ENCODE results near the gene BDKRB2.
"Not testable (repeated sequence)": the region's sequence is repeated elsewhere in the genome, so short reads cannot be mapped to it uniquely, and the experiment has no call there.

Gene BDKRB2

DNA sequence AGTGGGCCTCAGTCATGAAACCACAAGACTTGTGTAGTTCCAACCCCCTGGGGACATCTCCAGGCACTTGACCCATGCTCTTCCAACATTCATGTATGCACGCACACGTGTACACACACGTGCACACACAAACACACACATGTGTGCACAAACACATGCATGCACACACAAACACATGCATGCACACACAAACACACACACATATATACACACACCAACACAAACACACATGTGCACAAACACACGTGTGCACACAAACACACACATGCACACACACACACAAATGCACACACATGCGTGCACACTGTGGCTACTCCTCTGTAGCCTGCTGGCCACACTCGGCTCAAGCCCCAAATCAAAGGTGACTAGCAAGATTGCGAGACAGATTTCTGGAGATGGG, 22.8 kb downstream of the BDKRB2 start:
- Histone ChIP-seq H3K36me3 (ENCODE audit: insufficient read depth, low read length) (no peaks in the 10 kb centered on the region), H2AFZ (ENCODE audit: low read depth, low read length) (no peak overlapping the region), H3K4me3 (ENCODE audit: low read length) (no peak overlapping the region), H3K27me3 (ENCODE audit: insufficient read depth, low read length) (peaks cover 5% of the 10 kb centered on the region), H3K9me3 (ENCODE audit: low read length) (peaks cover 3% of the 10 kb centered on the region), H3K4me1 (ENCODE audit: insufficient read depth, low read length) (no peaks in the 10 kb centered on the region)

DNA sequence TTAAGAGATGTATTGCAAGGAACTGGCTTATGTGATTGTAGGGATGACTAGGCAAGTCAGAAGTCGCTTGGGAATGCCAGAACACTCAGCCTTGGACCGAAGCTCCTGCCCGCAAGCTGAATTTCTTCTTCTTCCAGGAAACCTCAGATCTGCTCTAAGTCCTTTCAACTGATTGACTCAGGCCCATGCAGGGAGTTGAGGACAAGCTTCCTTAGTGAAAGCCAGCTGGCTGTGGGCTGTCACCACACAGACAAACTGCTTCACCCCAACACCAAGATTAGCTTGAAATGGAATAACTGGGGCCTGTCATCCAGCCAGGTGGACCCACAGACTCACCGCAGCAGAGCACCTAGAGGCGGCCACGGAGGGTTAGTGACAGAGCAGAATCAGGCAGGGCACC, 24.7 kb downstream of the BDKRB2 start:
- no peaks in the 10 kb centered on the region for H3K4me1 ChIP-seq (ENCODE audit: insufficient read depth, low read length)
- H3K36me3 ChIP-seq (ENCODE audit: insufficient read depth, low read length) = no peaks in the 10 kb centered on the region
- H3K4me3 ChIP-seq (ENCODE audit: low read length) = no peak overlapping the region
- peaks cover 5% of the 10 kb centered on the region for H3K27me3 ChIP-seq (ENCODE audit: insufficient read depth, low read length)
- H3K9me3 ChIP-seq (ENCODE audit: low read length) = peaks cover 3% of the 10 kb centered on the region
- H2AFZ ChIP-seq (ENCODE audit: low read depth, low read length) = no peak overlapping the region

DNA sequence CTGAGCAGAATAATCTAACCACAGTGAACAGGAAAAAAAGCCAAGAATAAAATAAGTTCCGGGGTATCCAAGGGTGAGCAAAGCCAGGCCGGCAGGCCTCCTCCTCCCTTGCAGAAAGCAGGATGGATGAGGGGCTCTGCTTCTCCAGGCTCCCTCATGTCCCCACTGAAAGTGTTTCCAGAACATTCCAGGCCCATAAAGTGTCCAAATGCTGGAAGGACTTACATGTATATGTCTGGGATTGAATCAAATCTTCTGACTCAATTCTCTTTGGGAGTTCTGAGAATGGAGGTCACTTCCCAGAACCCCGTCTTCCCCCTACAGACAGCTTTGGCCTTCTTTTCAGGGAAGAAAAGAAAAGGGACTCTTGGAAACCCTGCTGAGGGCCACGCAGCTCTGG, 26.4 kb downstream of the BDKRB2 start:
- Histone ChIP-seq H2AFZ (ENCODE audit: low read depth, low read length) (no peak overlapping the region), H3K27me3 (ENCODE audit: insufficient read depth, low read length) (peaks cover 5% of the 10 kb centered on the region), H3K36me3 (ENCODE audit: insufficient read depth, low read length) (no peaks in the 10 kb centered on the region), H3K9me3 (ENCODE audit: low read length) (peaks cover 3% of the 10 kb centered on the region), H3K4me1 (ENCODE audit: insufficient read depth, low read length) (no peaks in the 10 kb centered on the region), H3K4me3 (ENCODE audit: low read length) (no peak overlapping the region)

DNA sequence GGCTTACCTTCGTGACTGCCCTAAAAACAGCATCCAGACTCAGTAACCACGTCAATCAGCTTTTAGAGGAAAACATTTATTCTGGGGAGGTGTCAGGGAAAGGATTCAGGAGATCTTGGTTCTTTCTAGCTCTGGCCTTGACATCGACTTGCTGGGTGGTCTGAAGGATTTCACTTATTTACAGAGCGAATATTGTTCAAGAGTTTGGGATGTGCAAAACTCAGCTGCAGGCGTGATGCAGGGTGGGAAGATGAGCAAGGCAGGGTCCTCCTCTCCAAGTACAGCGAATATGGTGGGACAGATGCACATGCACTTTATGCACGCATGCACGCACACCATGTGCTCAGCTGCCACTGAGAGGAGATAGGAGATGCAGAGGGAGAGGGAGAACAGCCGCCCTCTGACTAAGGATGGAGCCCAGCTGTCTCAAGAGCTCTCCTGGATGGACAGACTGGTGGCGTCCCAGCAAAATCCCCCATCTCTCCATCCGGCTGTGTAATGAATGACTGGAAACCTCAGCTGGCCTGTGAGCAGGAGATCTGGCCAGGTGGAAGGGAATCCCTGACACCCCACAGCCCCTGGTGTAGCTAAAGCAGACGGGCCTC, 27.0 kb downstream of the BDKRB2 start:
- H3K27me3 ChIP-seq (ENCODE audit: insufficient read depth, low read length) = peaks cover 8% of the 10 kb centered on the region
- no peaks in the 10 kb centered on the region for H3K36me3 ChIP-seq (ENCODE audit: insufficient read depth, low read length)
- no peak overlapping the region for H3K4me3 ChIP-seq (ENCODE audit: low read length)
- H3K4me1 ChIP-seq (ENCODE audit: insufficient read depth, low read length) = no peaks in the 10 kb centered on the region
- H3K9me3 ChIP-seq (ENCODE audit: low read length) = peaks cover 3% of the 10 kb centered on the region
- no peak overlapping the region for H2AFZ ChIP-seq (ENCODE audit: low read depth, low read length)

DNA sequence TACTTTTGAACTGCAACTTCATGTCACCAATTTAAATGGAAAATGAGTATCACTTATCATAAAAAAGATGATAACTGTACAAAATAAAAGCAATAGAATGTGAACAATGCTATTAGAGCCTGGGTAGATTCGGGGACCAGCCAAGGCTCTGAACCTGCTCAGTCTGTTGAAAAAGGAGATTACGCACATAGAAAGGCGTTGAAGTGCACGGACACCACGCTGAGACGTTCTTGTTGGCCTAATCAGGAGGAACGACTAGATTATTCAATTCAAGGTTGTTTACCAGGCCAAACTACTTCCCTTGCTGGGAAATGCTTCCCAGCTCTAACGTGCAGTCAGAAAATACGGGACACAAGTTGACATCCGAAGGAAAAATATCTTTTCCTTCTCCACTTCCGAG, 27.9 kb downstream of the BDKRB2 start:
- Histone ChIP-seq H3K9me3 (ENCODE audit: low read length) (peaks cover 3% of the 10 kb centered on the region), H3K36me3 (ENCODE audit: insufficient read depth, low read length) (no peaks in the 10 kb centered on the region), H3K4me1 (ENCODE audit: insufficient read depth, low read length) (no peaks in the 10 kb centered on the region), H3K4me3 (ENCODE audit: low read length) (no peak overlapping the region), H2AFZ (ENCODE audit: low read depth, low read length) (no peak overlapping the region), H3K27me3 (ENCODE audit: insufficient read depth, low read length) (peaks cover 8% of the 10 kb centered on the region)

DNA sequence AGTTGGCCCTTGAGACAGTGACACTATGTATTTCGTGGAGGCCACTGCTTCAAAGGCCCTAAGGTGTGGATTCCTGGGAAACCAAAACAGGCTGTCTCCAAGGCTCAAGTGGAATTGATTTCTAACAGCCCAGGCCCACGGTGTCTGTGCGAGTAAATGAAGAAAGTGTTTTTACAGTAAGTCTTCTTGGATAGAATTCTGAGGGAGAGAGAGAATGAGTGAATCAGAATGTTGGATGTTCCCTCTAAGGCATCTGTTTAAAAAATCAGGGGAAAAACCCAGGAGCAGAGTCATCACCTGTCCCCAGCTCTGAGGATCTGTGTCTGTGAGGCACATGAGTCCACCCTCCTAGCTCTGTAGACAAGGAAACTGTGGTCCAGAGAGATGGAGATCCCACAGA, 29.0 kb downstream of the BDKRB2 start:
- no peak overlapping the region for H3K4me3 ChIP-seq (ENCODE audit: low read length)
- no peaks in the 10 kb centered on the region for H3K9me3 ChIP-seq (ENCODE audit: low read length)
- H2AFZ ChIP-seq (ENCODE audit: low read depth, low read length) = no peak overlapping the region
- H3K27me3 ChIP-seq (ENCODE audit: insufficient read depth, low read length) = peaks cover 8% of the 10 kb centered on the region
- no peaks in the 10 kb centered on the region for H3K4me1 ChIP-seq (ENCODE audit: insufficient read depth, low read length)
- no peaks in the 10 kb centered on the region for H3K36me3 ChIP-seq (ENCODE audit: insufficient read depth, low read length)

DNA sequence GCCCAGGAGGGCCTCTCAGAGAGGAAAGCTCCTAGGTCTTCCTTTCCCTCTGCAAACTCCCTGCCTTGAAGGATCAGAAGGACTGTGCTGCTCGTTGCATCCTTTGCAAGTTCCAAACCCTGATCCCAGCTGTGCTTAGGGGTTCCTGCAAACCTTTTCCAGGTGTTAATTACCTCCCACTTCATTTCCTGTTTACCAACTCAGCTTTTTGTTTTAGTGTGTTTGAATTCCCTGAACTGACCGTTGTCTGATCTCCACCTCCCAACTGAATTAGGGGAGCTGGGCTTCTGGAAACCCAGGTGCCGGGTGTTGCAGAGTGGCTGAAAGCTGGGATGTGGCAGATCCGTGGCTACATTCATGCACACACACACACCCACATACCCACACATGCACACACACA, 30.8 kb downstream of the BDKRB2 start:
- Histone ChIP-seq H3K9me3 (ENCODE audit: low read length) (no peaks in the 10 kb centered on the region), H3K36me3 (ENCODE audit: insufficient read depth, low read length) (no peaks in the 10 kb centered on the region), H3K27me3 (ENCODE audit: insufficient read depth, low read length) (peaks cover 8% of the 10 kb centered on the region), H2AFZ (ENCODE audit: low read depth, low read length) (no peak overlapping the region), H3K4me3 (ENCODE audit: low read length) (no peak overlapping the region), H3K4me1 (ENCODE audit: insufficient read depth, low read length) (no peaks in the 10 kb centered on the region)

DNA sequence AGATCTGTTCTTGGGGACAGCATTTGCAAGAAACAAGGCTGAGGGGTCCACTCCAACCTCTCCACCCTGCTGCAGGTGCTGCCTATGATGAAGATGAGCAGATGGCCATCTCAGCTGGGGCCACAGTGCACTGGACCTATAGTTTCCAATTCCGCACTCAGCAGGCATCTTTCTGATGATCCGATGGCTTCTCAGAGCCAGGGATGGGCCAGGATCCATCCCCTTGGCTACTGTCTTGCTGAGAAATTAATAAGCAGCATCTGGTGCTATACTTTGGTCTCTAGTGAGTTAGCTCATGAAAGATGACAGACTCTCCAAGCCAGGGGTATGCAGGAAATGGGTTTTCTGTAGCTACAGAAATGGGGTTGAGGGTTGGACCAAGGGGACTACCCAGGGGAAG, 33.0 kb downstream of the BDKRB2 start:
- Histone ChIP-seq H3K27me3 (ENCODE audit: insufficient read depth, low read length) (peaks cover 3% of the 10 kb centered on the region), H3K4me3 (ENCODE audit: low read length) (no peak overlapping the region), H3K36me3 (ENCODE audit: insufficient read depth, low read length) (no peaks in the 10 kb centered on the region), H3K4me1 (ENCODE audit: insufficient read depth, low read length) (no peaks in the 10 kb centered on the region), H2AFZ (ENCODE audit: low read depth, low read length) (no peak overlapping the region), H3K9me3 (ENCODE audit: low read length) (no peaks in the 10 kb centered on the region)

DNA sequence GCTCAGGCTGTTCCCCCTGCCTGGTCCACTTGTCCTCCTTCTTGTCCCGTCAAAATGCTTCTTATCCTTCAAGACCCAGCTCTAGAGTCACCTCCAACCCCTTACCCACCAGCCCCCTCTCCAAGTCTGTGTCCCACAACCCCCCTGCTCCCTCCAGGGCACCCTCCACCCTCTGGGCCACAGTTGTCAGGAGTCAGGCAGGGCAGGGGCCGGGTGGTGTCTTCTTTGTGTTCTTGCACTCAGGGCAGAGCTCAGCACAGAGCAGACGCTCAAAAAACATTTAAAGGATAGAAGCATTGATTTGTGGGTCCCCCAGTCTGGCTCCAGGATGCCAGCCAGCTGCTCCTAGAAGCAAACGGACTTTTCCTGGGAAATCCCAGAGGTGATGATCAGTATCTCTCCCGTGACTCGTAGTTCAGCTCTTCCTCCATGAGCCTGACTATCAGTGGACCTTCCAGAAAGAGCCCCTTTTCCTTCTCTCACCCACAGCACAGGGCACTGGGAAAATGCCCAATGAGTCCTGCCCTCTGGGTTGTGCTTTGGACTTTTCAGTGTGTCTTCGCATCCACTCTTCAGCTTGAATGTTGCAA, 34.1 kb downstream of the BDKRB2 start:
- no peak overlapping the region for H2AFZ ChIP-seq (ENCODE audit: low read depth, low read length)
- H3K36me3 ChIP-seq (ENCODE audit: insufficient read depth, low read length) = no peaks in the 10 kb centered on the region

DNA sequence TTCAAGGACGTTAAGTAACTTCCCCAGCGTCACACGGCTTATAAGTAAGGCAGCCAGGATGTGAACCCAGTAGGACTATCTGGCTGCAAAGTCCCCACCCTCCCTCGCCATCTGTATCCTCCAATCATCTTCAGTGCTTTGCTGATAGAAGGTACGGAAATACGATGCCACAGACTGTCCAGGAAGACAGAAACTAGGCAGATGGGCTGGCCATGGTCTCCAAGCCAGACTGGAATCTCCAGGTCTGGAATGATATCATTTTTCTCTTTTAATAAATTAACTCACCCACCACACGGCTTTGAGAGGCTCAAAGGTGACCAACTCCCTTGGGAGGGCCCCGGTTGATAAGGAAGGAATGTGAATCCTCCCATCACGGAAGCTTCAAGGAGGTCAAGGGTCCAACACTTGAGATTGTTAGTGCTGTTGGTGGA, 35.1 kb downstream of the BDKRB2 start:
- no peak overlapping the region for H2AFZ ChIP-seq (ENCODE audit: low read depth, low read length)
- no peaks in the 10 kb centered on the region for H3K4me1 ChIP-seq (ENCODE audit: insufficient read depth, low read length)
- no peaks in the 10 kb centered on the region for H3K9me3 ChIP-seq (ENCODE audit: low read length)
- peaks cover 3% of the 10 kb centered on the region for H3K27me3 ChIP-seq (ENCODE audit: insufficient read depth, low read length)
- H3K36me3 ChIP-seq (ENCODE audit: insufficient read depth, low read length) = no peaks in the 10 kb centered on the region
- H3K4me3 ChIP-seq (ENCODE audit: low read length) = no peak overlapping the region

More for the DNA sequence above, 34.1 kb downstream of the BDKRB2 start:
- H3K9me3 ChIP-seq (ENCODE audit: low read length) = no peaks in the 10 kb centered on the region
- no peak overlapping the region for H3K4me3 ChIP-seq (ENCODE audit: low read length)
- peaks cover 3% of the 10 kb centered on the region for H3K27me3 ChIP-seq (ENCODE audit: insufficient read depth, low read length)
- H3K4me1 ChIP-seq (ENCODE audit: insufficient read depth, low read length) = no peaks in the 10 kb centered on the region

DNA sequence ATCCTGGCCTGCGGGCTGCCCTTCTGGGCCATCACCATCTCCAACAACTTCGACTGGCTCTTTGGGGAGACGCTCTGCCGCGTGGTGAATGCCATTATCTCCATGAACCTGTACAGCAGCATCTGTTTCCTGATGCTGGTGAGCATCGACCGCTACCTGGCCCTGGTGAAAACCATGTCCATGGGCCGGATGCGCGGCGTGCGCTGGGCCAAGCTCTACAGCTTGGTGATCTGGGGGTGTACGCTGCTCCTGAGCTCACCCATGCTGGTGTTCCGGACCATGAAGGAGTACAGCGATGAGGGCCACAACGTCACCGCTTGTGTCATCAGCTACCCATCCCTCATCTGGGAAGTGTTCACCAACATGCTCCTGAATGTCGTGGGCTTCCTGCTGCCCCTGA, 36.0 kb downstream of the BDKRB2 start:
- Histone ChIP-seq H3K9me3 (ENCODE audit: low read length) (no peaks in the 10 kb centered on the region), H3K4me1 (ENCODE audit: insufficient read depth, low read length) (no peaks in the 10 kb centered on the region), H2AFZ (ENCODE audit: low read depth, low read length) (no peak overlapping the region), H3K4me3 (ENCODE audit: low read length) (no peak overlapping the region), H3K36me3 (ENCODE audit: insufficient read depth, low read length) (no peaks in the 10 kb centered on the region), H3K27me3 (ENCODE audit: insufficient read depth, low read length) (peaks cover 3% of the 10 kb centered on the region)

DNA sequence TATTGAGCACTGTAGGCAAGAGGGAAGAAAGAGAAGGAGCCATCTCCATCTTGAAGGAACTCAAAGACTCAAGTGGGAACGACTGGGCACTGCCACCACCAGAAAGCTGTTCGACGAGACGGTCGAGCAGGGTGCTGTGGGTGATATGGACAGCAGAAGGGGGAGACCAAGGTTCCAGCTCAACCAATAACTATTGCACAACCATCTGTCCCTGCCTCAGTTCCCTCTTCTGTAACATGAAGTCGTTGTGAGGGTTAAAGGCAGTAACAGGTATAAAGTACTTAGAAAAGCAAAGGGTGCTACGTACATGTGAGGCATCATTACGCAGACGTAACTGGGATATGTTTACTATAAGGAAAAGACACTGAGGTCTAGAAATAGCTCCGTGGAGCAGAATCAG, 37.5 kb downstream of the BDKRB2 start:
- H3K4me1 ChIP-seq (ENCODE audit: insufficient read depth, low read length) = no peaks in the 10 kb centered on the region
- no peaks in the 10 kb centered on the region for H3K9me3 ChIP-seq (ENCODE audit: low read length)
- H3K4me3 ChIP-seq (ENCODE audit: low read length) = no peak overlapping the region
- no peaks in the 10 kb centered on the region for H3K36me3 ChIP-seq (ENCODE audit: insufficient read depth, low read length)
- H3K27me3 ChIP-seq (ENCODE audit: insufficient read depth, low read length) = no peaks in the 10 kb centered on the region
- H2AFZ ChIP-seq (ENCODE audit: low read depth, low read length) = no peak overlapping the region

DNA sequence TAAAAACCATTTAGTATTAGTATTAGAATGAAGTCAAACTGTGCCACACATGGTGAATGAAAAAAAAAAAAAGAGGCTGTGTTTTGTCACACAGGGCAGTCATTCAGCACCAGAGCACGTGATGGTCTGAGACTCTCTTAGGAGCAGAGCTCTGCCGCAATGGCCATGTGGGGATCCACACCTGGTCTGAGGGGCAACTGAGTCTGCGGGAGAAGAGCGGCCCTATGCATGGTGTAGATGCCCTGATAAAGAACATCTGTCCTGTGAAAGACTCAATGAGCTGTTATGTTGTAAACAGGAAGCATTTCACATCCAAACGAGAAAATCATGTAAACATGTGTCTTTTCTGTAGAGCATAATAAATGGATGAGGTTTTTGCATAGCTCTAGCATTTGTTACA, 39.1 kb downstream of the BDKRB2 start:
- Histone ChIP-seq H3K4me3 (ENCODE audit: low read length) (no peak overlapping the region), H3K27me3 (ENCODE audit: insufficient read depth, low read length) (no peaks in the 10 kb centered on the region), H2AFZ (ENCODE audit: low read depth, low read length) (no peak overlapping the region), H3K9me3 (ENCODE audit: low read length) (no peaks in the 10 kb centered on the region), H3K36me3 (ENCODE audit: insufficient read depth, low read length) (no peaks in the 10 kb centered on the region), H3K4me1 (ENCODE audit: insufficient read depth, low read length) (no peaks in the 10 kb centered on the region)

DNA sequence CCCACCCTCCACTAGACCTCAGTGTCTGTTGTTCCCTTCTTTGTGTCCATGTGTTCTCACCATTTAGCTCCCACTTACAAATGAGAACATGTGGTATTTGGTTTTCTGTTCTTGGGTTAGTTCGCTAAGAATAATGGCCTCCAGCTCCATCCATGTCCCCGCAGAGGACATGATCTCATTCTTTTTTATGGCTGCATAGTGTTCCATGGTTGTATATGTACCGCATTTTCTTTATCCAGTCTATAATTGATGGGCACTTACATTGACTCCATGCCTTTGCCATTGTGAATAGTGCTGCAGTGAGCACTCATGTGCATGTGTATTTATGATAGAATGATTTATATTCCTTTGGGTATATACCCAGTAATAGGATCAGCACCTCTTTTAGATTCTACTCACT, 40.4 kb downstream of the BDKRB2 start:
- H3K27me3 ChIP-seq (ENCODE audit: insufficient read depth, low read length); H3K9me3 ChIP-seq (ENCODE audit: low read length); H3K4me3 ChIP-seq (ENCODE audit: low read length); H3K4me1 ChIP-seq (ENCODE audit: insufficient read depth, low read length); H3K36me3 ChIP-seq (ENCODE audit: insufficient read depth, low read length); H2AFZ ChIP-seq (ENCODE audit: low read depth, low read length): not testable (repeated sequence)

Measured in neuron (in vitro differentiated cells).